Caki2 (cell line): Measurements from ENCODE around the gene EIF1. TPM values are rescaled to one million over a fixed set of nuclear protein-coding genes. Genes with fewer than 3 reads are reported as not detected.
"Not testable (repeated sequence)": the region's sequence is repeated elsewhere in the genome, so short reads cannot be mapped to it uniquely, and the experiment has no call there.

ENCODE experiments used
- DNase-seq: peaks from one replicate; pipeline ENCODE4 v3.0.0-alpha.2; 2015; ENCODE audit warnings: low read depth
- in situ Hi-C: cut with HindIII; loops from 2 replicates; pipeline ENCODE4 v1.10.0; 2016; ENCODE audit warnings: low sequenced_read_pairs, low pct_unique_long_range_greater_than_20kb, mixed read lengths
- total RNA-seq: library from RNA; depleted of rRNA; stranded (reverse); fragments of >200 nt; shearing (Covaris generic); gene quantifications from 2 replicates; pipeline ENCODE4 v1.2.3, GENCODE V29; 2014; ENCODE audit warnings: low replicate concordance; rRNA removed

The EIF1 gene
- 25.4 and 50.9 TPM in 2 replicates for total RNA-seq

- peak; percentile 100 for DNase-seq
- in situ Hi-C loops: no loop called here
Observed at GRCh38 chr17:41688641-41689496, at the start of gene EIF1. TSS of gene EIF1 (plus strand) at chr17:41688885. CDS start at chr17:41689039, 154 bp downstream.

GRCh38 chr17:41638941-41639340 is 49.7 kb upstream of the EIF1 start:
- DNase-seq: no peak
- in situ Hi-C loops: no loop called here

GRCh38 chr17:41639492-41640473 is 48.9 kb upstream of the EIF1 start:
- no peak for DNase-seq
- in situ Hi-C loops: no loop called here

DNA sequence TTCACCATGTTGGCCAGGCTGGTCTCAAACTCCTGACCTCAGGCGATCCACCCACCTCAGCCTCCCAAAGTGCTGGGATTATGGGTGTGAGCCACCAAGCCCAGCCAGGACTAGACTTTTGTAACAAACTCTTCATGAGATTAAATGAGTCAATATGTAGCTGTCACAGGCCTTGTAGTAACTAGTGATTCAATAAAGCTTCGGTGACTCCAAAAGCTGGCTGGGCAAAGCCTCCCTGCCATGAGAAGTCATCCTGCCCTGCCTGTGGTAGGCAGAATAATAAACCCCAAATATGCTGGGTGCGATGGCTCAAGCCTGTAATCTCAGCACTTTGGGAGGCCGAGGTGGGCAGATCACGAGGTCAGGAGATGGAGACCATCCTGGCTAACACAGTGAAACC is 48.1 kb upstream of the EIF1 start:
- in situ Hi-C loops, DNase-seq: not testable (repeated sequence)

DNA sequence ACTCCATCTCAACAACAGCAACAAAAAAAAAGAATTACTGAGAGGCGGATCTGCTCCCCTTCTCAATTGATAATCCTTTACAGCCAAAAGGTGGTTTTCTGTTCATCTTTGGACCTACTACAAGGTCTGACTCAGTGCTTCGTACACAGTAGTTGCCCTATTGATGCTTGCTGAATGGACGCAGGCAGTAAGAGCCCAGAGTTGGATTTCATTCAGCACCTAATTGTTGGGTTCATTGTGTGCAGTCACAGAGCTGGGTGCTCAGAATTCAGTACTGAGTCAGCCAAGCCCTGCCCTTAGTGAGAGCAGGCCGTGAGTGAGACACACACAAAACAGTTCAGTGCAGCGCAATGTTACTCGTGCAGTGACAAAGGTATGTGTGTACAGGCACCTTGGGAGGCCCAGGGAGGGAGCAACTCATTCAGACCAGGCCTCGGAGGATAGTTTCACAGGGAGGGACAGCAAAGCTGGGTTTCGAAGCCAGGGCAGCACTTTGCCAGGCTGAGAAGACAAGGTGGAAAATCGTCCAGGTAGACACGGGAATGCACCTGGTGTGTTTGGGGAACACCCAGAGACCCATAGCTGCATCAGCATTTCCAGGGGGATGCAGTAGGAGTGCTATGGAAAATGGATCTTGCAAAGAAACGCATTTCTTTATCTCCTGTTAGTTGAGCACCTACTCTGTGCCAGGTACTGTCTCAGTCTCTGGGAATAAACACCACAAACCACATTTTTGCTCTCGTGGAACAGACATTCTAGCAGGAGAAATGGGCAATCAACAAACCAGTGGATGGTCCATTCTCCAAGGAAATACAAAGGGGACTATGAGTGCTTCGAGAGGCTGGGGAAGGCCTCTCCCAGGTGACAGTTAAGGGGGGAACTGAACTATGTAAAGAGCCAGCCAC is 46.2 kb upstream of the EIF1 start:
- in situ Hi-C loops: no loop called here
- DNase-seq: no peak

- no peak for DNase-seq
- in situ Hi-C loops: no loop called here
Observed at GRCh38 chr17:41647038-41647813, 41.5 kb upstream of the EIF1 start.

DNA sequence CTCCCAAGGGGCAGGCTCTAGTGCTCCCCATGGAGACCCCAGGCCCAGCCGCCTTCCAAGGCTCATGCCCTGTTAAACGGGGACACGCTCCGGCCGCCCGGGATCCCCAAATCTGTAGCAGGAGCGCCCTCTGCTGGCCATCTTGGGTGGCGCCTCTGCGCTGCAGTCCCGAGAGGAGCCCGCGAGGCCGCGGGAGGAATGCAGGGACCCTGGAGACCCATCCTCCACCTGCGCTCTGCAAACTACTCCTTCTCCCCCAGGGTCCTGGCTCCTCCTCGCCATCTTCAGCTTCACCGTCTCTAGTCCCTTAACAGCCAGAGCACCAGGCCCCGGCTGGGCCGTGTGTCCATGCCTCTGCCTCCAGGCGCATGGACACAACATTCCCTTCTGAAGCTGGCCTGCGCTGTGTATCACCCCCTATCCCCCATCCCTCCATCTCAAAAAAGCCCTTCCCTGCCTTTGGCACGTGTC is 40.7 kb upstream of the EIF1 start:
- peak; percentile 74 for DNase-seq
- in situ Hi-C loops: no loop called here

DNA sequence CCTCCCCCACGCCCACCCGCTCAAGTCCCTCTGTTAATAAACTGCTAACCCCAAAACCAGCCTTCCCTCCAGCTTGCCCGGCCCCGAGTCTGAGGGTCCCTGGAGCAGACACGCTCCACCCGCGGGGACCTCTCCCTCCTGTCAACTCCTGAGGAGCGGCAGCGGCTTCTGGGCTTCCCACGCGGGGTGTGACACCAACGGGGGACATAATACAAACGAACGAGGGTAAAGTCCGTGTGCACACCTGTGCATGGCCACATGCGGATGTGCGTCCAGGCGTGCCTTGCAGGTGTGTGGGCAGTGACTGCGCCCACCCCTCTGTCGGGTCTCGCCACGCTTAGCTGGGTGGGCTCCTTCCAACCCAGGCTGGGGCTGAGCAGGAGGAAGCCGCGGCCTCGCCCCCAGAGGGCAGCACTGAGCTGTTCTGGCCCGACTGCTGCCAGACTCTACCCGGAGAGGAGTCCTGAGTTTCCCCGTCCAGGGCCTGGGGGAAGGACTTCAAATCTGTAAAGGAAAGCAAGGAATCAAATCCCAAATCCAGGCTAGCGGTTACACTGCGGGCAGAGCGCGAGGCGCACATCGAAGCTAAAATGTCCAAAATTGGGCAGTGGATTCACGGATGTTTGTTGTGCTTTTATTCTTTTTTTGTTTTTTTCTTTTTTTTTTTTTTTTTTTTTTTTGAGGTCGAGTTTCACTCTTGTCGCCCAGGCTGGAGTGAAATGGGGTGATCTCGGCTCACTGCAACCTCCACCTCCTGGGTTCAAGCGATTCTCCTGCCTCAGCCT is 40.1 kb upstream of the EIF1 start:
- peak; percentile 72 for DNase-seq
- in situ Hi-C loops: no loop called here

DNA sequence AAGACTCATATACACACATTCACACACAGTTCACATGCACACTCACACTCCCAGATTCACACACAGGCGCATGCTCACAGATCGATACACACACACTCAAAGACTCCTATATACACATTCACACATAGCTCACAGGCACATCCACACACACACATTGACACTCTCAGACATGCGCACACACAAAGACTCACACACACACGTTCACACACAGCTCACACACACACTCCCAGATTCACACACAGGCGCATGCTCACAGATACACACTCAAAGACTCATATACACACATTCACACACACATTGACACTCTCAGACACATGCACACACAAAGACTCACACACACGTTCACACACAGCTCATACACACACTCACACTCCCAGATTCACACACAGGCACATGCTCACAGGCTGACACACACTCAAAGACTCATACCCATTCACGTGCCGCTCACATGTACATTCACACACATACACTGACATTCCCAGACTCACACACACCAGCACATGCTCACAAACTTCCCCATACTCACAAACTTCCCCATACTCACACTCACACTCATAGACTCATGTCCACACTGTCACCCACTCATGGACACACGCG is 38.7 kb upstream of the EIF1 start:
- in situ Hi-C loops: no loop called here

GRCh38 chr17:41650794-41651624 is 37.7 kb upstream of the EIF1 start:
- in situ Hi-C loops: no loop called here
- no peak for DNase-seq

More for the DNA sequence above, 38.7 kb upstream of the EIF1 start:
- DNase-seq: no peak

DNA sequence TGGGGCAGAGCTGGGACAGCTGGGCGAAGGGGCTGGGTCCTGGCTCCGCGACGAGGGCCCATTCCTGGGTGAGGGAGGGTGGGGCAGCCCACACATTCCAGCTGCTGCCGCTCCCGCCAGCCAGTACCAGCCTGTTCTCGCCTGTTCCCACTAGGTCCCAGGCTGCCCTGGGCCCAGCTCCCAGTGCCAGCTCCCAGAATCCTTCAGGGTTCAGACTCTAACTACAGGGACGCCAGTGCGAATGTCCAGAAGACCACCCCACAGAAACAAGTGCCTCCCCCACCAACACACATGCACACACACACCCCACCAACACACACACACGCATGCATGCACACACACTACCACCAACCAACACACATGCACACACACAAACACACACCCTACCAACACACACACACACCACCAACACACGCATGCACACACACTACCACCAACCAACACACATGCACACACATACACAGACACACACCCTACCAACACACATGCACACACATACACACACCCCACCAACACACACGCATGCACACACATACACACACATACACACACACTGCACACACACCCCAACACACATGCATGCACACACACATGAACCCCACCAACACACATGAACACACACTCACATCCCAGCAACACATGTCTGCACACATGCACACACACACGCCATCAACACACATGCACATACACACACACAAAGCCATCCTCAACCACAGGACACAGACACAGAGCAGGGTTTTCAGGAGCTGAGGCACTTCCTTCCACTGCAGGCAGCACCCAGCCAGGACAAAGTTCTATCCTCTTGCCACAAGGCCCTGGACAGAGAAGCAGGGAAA is 36.8 kb upstream of the EIF1 start:
- in situ Hi-C loops: no loop called here
- no peak for DNase-seq

DNA sequence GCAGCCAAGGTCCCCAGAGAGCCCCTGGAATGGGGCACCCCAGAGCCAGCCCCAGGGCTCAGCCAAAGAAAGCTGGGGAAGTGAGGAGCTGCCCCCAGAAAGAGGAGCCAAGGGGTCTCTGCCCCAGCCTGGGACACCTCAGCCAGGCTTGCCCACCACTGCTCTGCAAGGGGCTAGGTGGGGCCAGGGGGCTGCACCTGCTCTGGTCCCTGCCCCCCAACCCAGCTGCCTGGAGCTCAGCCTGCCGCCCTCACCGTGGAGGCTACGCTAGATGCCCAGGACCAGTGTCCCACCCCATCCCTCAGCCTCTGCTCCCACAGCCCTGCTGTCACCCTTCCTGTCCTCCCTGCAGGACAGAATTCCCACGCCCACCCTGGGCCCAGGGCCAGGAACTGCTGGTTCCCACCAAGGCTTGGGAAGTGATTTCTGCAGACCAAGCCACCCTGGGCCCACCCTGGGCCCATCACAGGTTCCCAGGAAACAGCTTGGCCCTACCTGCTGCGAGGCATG is 36.2 kb upstream of the EIF1 start:
- DNase-seq: no peak
- in situ Hi-C loops: no loop called here

GRCh38 chr17:41653421-41653820 is 35.3 kb upstream of the EIF1 start:
- no peak for DNase-seq
- in situ Hi-C loops: no loop called here

DNA sequence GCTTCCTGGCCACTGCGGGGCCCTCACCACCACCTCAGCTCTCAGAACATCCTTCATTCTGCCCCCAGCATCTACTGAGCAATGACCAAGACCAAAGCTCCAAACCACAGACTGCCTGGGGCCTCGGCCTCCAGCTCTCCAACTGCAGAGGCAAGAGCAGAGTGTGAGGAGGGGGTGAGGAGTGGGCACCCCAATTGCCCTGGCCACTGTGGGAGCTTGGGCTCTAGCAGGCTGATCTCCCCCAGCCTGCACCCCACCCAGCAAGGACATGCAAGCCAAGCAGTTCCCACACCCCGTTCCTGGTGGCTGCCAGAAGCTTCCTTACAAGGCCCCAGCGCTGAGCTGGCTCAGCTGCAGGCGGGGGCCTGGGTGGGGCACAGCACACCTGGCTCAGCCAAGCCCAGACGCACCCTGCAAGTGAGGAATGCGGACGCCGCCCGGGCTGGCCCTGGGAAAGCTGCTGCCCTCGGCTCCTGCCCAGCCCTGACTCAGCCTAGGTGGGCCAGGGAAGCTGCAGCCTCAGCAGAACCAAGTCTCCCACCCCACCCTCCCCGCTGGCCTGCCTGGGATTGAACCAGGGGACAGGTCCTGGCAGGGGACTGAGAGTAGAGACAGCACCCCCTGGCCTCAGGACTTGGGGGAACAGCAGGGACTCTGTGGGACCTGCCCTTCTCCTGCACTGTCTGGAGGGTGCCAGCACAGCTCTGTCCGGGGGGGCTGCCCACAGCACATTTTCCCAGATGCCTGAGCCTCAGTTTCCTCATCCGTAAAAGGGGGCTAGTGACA is 34.6 kb upstream of the EIF1 start:
- in situ Hi-C loops: no loop called here

More for the DNA sequence above, 34.6 kb upstream of the EIF1 start:
- peak; percentile 26 for DNase-seq
